MCF 10A (cell line): Measurements from ENCODE around the gene COL25A1. TPM values are rescaled to one million over a fixed set of nuclear protein-coding genes. Genes with fewer than 3 reads are reported as not detected.

Experiments
- BruUV-seq: library from RNA; stranded (reverse); fragments of 400-500 nt; replicated peaks from 2 replicates; lab custom pipeline; 2021; lab: Mats Ljungman, UMichigan
- CTCF ChIA-PET: fragments of 300-600 bp; sonication (Branson Sonifier 250); formaldehyde crosslinking; extraction: SDS; loops from one replicate; lab custom pipeline; 2021; ENCODE audit warnings: antibody characterized with exemption, inconsistent platforms; lab: Yijun Ruan, JAX
- POLR2A ChIA-PET: fragments of 300-600, 350-650 bp; sonication (Branson Sonifier 250); formaldehyde crosslinking; extraction: SDS; loops from one replicate; lab custom pipeline; 2020; ENCODE audit warnings: antibody characterized with exemption, inconsistent platforms; lab: Yijun Ruan, JAX
- DNase-seq: peaks from one replicate; pipeline ENCODE4 v3.0.0-alpha.2; 2018; ENCODE audit not compliant: unreplicated experiment
- H3K27ac Mint-ChIP-seq: one replicate; pipeline ENCODE4 v1.8.0; 2022; ENCODE audit warnings: mild to moderate bottlenecking, low read depth, mixed read lengths; ENCODE audit not compliant: unreplicated experiment
- H3K27me3 Mint-ChIP-seq: one replicate; pipeline ENCODE4 v1.8.0; 2022; ENCODE audit warnings: mixed read lengths; ENCODE audit not compliant: insufficient read depth, unreplicated experiment
- H3K36me3 Mint-ChIP-seq: one replicate; pipeline ENCODE4 v1.8.0; 2022; ENCODE audit warnings: mild to moderate bottlenecking, moderate library complexity, mixed read lengths; ENCODE audit not compliant: insufficient read depth, unreplicated experiment
- H3K4me1 Mint-ChIP-seq: one replicate; pipeline ENCODE4 v1.8.0; 2022; ENCODE audit warnings: mixed read lengths; ENCODE audit not compliant: insufficient read depth, unreplicated experiment
- H3K4me3 Mint-ChIP-seq: one replicate; pipeline ENCODE4 v1.8.0; 2022; ENCODE audit warnings: mild to moderate bottlenecking, moderate library complexity, mixed read lengths; ENCODE audit not compliant: unreplicated experiment
- H3K9me3 Mint-ChIP-seq: one replicate; pipeline ENCODE4 v1.8.0; 2022; ENCODE audit warnings: mixed read lengths; ENCODE audit not compliant: unreplicated experiment
- intact Hi-C: fragments of 100-400 bp; cut with micrococcal nuclease; formaldehyde crosslinking; loops from 2 replicates; pipeline ENCODE4 v1.14.1; 2022
- total RNA-seq: library from RNA; stranded (reverse); gene quantifications from 2 replicates; pipeline ENCODE4 v1.2.3, GENCODE V29; 2022
- TF ChIP-seq, protein P1 (sequence below): fragments of 200-600 bp; IDR thresholded peaks from one replicate; pipeline ENCODE4 v1.8.0; 2022; ENCODE audit warnings: antibody characterized with exemption, mild to moderate bottlenecking; ENCODE audit not compliant: unreplicated experiment

COL25A1 gene
- total RNA-seq, 1 experiment from 2014 or later: not detected

GRCh38 chr4:108893468-108893867 lies 409.0 kb downstream of the COL25A1 start:
- H3K27me3 Mint-ChIP-seq: no peaks in the 10 kb centered on the region
- H3K27ac Mint-ChIP-seq: no peak overlapping the region
- H3K4me3 Mint-ChIP-seq: no peak overlapping the region
- ChIA-PET CTCF (no interaction called here), POLR2A (no interaction called here)
- no peak for DNase-seq
- TF ChIP-seq, protein P1, sequence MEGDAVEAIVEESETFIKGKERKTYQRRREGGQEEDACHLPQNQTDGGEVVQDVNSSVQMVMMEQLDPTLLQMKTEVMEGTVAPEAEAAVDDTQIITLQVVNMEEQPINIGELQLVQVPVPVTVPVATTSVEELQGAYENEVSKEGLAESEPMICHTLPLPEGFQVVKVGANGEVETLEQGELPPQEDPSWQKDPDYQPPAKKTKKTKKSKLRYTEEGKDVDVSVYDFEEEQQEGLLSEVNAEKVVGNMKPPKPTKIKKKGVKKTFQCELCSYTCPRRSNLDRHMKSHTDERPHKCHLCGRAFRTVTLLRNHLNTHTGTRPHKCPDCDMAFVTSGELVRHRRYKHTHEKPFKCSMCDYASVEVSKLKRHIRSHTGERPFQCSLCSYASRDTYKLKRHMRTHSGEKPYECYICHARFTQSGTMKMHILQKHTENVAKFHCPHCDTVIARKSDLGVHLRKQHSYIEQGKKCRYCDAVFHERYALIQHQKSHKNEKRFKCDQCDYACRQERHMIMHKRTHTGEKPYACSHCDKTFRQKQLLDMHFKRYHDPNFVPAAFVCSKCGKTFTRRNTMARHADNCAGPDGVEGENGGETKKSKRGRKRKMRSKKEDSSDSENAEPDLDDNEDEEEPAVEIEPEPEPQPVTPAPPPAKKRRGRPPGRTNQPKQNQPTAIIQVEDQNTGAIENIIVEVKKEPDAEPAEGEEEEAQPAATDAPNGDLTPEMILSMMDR: no peak
- no peaks in the 10 kb centered on the region for H3K4me1 Mint-ChIP-seq
- H3K9me3 Mint-ChIP-seq: no peaks in the 10 kb centered on the region
- no peaks in the 10 kb centered on the region for H3K36me3 Mint-ChIP-seq
- intact Hi-C loops: no loop called here
- BruUV-seq: no TSS peak

DNA sequence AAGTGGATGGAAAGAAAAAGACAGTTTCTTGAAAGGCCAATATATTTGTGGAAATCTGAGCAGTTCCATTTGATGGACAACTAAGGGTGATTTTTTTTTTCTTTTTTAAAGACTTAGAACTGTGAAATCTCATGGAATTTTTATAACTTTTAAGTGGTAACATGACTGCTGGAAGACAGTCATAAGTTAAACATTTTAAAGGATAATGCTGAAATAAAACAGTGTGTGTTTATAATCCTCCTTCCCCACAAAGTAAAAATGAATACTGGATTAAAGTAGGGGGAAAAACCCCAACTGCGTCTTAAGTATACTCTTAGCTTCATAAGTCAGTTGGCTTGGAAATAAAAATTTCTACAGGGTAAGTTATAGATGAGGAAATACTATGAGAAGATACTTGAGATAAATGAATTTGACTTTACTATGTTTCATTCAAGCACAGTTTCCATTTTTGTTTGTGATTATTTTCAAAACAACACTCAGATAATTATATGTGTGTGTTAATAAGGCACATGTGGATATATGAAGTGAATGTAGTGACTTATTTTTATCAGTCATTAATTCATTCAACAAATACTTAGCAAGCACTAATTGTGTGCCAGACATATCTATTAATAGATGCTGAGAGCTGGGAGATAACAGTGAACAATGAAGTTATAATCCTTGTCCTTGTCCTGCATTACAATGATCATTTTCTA lies 410.4 kb downstream of the COL25A1 start:
- no peaks in the 10 kb centered on the region for H3K4me1 Mint-ChIP-seq
- no TSS peak for BruUV-seq
- TF ChIP-seq, protein P1: no peak
- no peak for DNase-seq
- no peaks in the 10 kb centered on the region for H3K36me3 Mint-ChIP-seq
- H3K4me3 Mint-ChIP-seq: no peak overlapping the region
- intact Hi-C loops: no loop called here
- H3K27me3 Mint-ChIP-seq: no peaks in the 10 kb centered on the region
- ChIA-PET CTCF (no interaction called here), POLR2A (no interaction called here)
- H3K9me3 Mint-ChIP-seq: no peaks in the 10 kb centered on the region
- H3K27ac Mint-ChIP-seq: no peak overlapping the region

DNA sequence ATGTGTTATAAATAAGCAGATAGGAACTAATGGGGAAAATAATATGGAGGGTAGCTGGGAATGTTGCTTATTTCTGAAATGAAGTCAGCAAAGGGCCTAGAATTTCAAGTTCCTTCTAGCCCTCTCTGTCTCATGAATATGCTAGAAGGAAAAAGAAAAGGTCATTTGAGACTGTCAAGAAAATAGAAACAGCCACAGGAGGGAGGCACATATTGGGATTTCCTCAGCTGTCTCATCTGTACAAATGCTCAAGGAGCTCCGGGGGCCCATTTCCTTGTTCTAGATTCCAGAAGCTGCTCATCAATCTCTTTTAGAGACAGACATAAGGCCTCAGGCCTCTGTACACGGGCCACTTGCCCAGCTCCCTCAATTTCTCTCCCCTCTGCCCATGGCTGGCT lies 412.0 kb downstream of the COL25A1 start:
- no TSS peak for BruUV-seq
- H3K27ac Mint-ChIP-seq: no peak overlapping the region
- no peaks in the 10 kb centered on the region for H3K4me1 Mint-ChIP-seq
- TF ChIP-seq, protein P1: no peak
- POLR2A ChIA-PET: interaction anchor here (0.6 kb wide), 1 partner anchor 658 kb away, joined by 3 read pairs; no protein-coding TSS in a partner anchor
- CTCF ChIA-PET: interaction anchor here (0.6 to 0.7 kb wide), 2 partner anchors 39 to 898 kb away, joined by 3 to 4 read pairs; no protein-coding TSS in a partner anchor
- DNase-seq: no peak
- H3K4me3 Mint-ChIP-seq: no peak overlapping the region
- H3K9me3 Mint-ChIP-seq: no peaks in the 10 kb centered on the region
- no peaks in the 10 kb centered on the region for H3K36me3 Mint-ChIP-seq
- no peaks in the 10 kb centered on the region for H3K27me3 Mint-ChIP-seq
- intact Hi-C loops: no loop called here

- no peaks in the 10 kb centered on the region for H3K36me3 Mint-ChIP-seq
- ChIA-PET POLR2A (no interaction called here), CTCF (interaction anchor here (0.6 kb wide), 1 partner anchor 897 kb away, joined by 3 read pairs; no protein-coding TSS in a partner anchor)
- H3K4me1 Mint-ChIP-seq: no peaks in the 10 kb centered on the region
- H3K27me3 Mint-ChIP-seq: no peaks in the 10 kb centered on the region
- no peak overlapping the region for H3K27ac Mint-ChIP-seq
- no peak for DNase-seq
- no peak overlapping the region for H3K4me3 Mint-ChIP-seq
- BruUV-seq: no TSS peak
- TF ChIP-seq, protein P1: no peak
- no peaks in the 10 kb centered on the region for H3K9me3 Mint-ChIP-seq
- intact Hi-C loops: no loop called here
Observed at GRCh38 chr4:108889696-108890483, 412.6 kb downstream of the COL25A1 start.
